ENCODE data around the gene COL9A2. TPM values are rescaled to one million over a fixed set of nuclear protein-coding genes. Genes with fewer than 3 reads are reported as not detected.
A peak's percentile ranks its signal among the peaks of the same experiment; 100 is the strongest.

The COL9A2 gene
- total RNA-seq, 1 experiment from 2014 or later: 13.5 TPM

DNA sequence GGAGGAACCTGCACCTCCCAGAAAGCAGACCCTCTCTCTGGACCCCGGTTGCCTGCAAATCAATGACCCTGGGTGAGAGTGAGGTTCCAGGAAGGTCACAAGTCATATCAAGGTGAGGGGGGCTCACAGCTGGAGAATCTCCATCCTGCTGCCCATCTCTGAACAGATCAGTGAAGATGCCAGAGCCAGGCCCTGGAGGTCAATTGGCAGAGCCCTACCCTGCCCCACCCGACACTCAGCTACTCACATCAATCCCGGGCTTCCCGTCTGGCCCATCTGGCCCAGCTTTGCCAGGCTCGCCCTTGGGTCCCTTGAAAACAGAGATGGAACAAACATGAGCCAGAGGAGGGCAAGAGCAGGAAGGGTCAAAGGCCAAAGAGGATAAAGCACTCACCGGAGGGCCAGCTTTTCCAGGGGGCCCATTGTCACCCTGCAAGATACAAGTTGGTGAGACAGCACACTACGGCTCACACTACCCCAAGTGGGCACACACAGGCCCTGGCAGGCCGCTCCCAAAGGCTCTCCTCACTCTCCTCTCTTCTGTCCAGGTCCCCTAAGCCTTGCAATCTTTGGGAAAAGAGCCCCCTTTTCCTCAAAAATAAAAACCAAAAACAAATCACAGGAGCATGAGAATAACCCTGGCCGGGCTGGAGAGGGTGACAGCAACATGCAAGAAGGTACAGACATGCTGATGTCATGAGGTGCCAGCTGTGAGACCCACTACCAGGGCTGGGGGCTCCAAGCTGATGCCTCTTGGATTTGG, 2.9 kb downstream of the COL9A2 start:
- no peaks in the 10 kb centered on the region for H4K20me1 ChIP-seq (ENCODE audit: insufficient read depth)
- H2AFZ ChIP-seq: no peak overlapping the region
- intact Hi-C loops (cut with micrococcal nuclease; ENCODE audit: unreplicated experiment): no loop called here
- no TSS peak for BruUV-seq (replicated peaks)
- DNase-seq: no peak
- H3K79me2 ChIP-seq (ENCODE audit: low read depth): no peaks in the 10 kb centered on the region
- CTCF ChIA-PET: interaction anchor here (0.8 kb wide), 1 partner anchor 52 kb away, joined by 3 read pairs; no protein-coding TSS in a partner anchor
- POLR2A ChIA-PET (ENCODE audit: unreplicated experiment): interaction anchor here (0.6 kb wide), 1 partner anchor 228 kb away, joined by 7 read pairs; no protein-coding TSS in a partner anchor
- peaks cover 4% of the 10 kb centered on the region; the same call in 1 of the 2 replicates for H3F3A ChIP-seq (ENCODE audit: insufficient read depth, low read depth)
- peaks cover 14% of the 10 kb centered on the region for H3K4me1 ChIP-seq (replicated peaks; ENCODE audit: insufficient read depth)
- no peak overlapping the region for H3K4me2 ChIP-seq
- H3K4me3 ChIP-seq: no peak overlapping the region
- no peak overlapping the region for H3K27ac ChIP-seq
- no peaks in the 10 kb centered on the region for H3K9me3 ChIP-seq (ENCODE audit: insufficient read depth, low read depth)
- H3K27me3 ChIP-seq (ENCODE audit: insufficient read depth, low read depth): peaks cover 16% of the 10 kb centered on the region
- TF ChIP-seq EZH2 (IDR thresholded peaks at IDR 0.05; ENCODE audit: low read depth): no peak
- no peaks in the 10 kb centered on the region for H3K36me3 ChIP-seq (ENCODE audit: low read depth)
- no peaks in the 10 kb centered on the region for H3K9me2 ChIP-seq (ENCODE audit: insufficient read depth)

DNA sequence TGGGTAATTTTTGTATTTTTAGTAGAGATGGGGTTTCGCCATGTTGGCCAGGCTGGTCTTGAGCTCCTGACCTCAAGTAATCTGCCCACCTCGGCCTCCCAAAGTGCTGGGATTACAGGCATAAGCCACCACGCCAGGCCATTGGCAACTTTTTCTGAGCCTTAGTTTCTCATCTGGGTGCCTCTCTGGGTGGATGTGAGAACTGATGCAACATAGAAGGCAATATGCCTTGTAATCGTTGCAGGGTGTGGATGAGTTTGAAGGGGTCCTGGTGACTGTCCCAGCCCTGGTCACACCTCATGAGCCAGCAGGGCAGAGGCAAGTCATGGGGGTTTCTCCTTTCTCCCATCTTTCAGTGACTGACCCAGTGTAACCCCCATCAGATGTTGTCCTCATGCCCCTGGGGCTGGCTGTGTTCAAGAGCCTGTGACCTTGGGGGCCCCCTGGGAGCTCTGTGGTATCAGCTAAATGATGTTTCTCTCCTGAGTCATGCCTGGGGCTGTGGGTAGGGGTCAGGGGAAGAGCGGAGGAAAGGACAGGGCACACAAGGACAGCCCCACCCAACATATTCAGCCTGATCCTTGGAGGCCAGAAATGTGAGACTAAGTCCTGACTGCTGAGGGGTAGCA, 3.6 kb downstream of the COL9A2 start:
- Histone ChIP-seq H2AFZ (no peak overlapping the region), H4K20me1 (ENCODE audit: insufficient read depth) (no peaks in the 10 kb centered on the region), H3K79me2 (ENCODE audit: low read depth) (no peaks in the 10 kb centered on the region), H3K9me2 (ENCODE audit: insufficient read depth) (no peaks in the 10 kb centered on the region), H3K4me2 (no peak overlapping the region), H3F3A (ENCODE audit: insufficient read depth, low read depth) (peaks cover under 1% of the 10 kb centered on the region; the same call in 1 of the 2 replicates), H3K9me3 (ENCODE audit: insufficient read depth, low read depth) (no peaks in the 10 kb centered on the region), H3K4me3 (no peak overlapping the region), H3K27ac (no peak overlapping the region), H3K4me1 (replicated peaks; ENCODE audit: insufficient read depth) (peaks cover 14% of the 10 kb centered on the region), H3K27me3 (ENCODE audit: insufficient read depth, low read depth) (peaks cover 16% of the 10 kb centered on the region), H3K36me3 (ENCODE audit: low read depth) (no peaks in the 10 kb centered on the region)
- no TSS peak for BruUV-seq (replicated peaks)
- no peak for TF ChIP-seq EZH2 (IDR thresholded peaks at IDR 0.05; ENCODE audit: low read depth)
- TF ChIP-seq, protein P1, sequence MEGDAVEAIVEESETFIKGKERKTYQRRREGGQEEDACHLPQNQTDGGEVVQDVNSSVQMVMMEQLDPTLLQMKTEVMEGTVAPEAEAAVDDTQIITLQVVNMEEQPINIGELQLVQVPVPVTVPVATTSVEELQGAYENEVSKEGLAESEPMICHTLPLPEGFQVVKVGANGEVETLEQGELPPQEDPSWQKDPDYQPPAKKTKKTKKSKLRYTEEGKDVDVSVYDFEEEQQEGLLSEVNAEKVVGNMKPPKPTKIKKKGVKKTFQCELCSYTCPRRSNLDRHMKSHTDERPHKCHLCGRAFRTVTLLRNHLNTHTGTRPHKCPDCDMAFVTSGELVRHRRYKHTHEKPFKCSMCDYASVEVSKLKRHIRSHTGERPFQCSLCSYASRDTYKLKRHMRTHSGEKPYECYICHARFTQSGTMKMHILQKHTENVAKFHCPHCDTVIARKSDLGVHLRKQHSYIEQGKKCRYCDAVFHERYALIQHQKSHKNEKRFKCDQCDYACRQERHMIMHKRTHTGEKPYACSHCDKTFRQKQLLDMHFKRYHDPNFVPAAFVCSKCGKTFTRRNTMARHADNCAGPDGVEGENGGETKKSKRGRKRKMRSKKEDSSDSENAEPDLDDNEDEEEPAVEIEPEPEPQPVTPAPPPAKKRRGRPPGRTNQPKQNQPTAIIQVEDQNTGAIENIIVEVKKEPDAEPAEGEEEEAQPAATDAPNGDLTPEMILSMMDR (conservative IDR thresholded peaks at IDR 0.05): no peak
- no peak for DNase-seq
- intact Hi-C loops (cut with micrococcal nuclease; ENCODE audit: unreplicated experiment): no loop called here
- CTCF ChIA-PET: interaction anchor here (0.6 to 0.7 kb wide), 2 partner anchors 140 to 168 kb away, joined by 3 to 5 read pairs; no protein-coding TSS in a partner anchor
- POLR2A ChIA-PET (ENCODE audit: unreplicated experiment): interaction anchor here (0.6 kb wide), 1 partner anchor 229 kb away, joined by 7 read pairs; no protein-coding TSS in a partner anchor

DNA sequence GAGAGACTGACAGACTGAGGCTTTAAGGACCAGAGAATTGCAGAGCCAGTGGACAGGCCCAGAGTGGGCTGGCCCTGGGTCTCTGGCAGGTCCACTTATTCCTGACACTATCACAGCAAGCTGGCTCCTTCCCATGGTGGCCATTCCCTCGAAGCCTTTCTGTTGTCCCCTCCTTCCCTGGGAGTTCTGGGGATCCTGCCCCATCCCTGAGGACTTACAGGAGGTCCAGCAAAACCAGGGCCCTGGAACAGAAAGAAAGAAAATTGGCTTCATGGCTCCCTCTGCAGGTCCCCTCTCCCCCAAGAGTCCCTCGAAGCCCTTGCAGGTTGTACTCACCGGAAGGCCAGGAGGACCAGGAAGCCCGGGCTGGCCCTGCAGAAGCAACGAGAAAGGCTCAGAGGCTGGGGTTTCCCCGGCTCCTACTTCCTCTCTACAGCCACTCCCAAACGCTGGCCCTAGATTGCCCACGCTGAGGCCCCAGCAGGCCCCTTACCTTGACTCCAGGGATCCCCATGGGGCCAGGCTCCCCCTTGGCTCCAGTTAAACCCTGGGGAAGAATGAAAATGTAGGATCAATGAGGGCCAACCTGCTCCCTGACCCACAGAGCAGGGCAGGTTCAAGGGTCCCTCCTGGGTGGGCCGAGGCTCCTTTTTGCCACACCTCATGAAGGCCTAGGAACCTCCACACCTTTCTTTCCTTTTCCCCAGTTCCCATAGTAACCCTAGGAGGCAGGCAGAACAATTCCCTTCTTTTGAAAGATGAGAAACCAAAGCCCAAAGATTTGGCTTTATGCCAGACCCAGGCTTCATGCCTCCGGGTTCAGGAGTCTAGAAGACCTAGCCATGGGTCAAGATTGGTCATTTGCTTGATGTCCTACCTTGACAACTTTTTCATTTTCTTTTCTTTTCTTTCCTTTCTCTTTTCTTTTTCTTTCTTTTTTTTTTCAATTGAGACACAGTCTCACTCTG, 4.6 kb downstream of the COL9A2 start:
- intact Hi-C loops (cut with micrococcal nuclease; ENCODE audit: unreplicated experiment): loop anchor here (1.0 kb wide), 1 partner anchor 151 kb away; the partner anchor contains the start of gene RLF
- H4K20me1 ChIP-seq (ENCODE audit: insufficient read depth): no peaks in the 10 kb centered on the region
- H2AFZ ChIP-seq: no peak overlapping the region
- no peaks in the 10 kb centered on the region for H3K9me2 ChIP-seq (ENCODE audit: insufficient read depth)
- peaks cover 14% of the 10 kb centered on the region for H3K4me1 ChIP-seq (replicated peaks; ENCODE audit: insufficient read depth)
- BruUV-seq (replicated peaks): no TSS peak
- H3K36me3 ChIP-seq (ENCODE audit: low read depth): no peaks in the 10 kb centered on the region
- H3K79me2 ChIP-seq (ENCODE audit: low read depth): no peaks in the 10 kb centered on the region
- DNase-seq: peak; percentile 25 to 45
- no peaks in the 10 kb centered on the region for H3K9me3 ChIP-seq (ENCODE audit: insufficient read depth, low read depth)
- CTCF ChIA-PET: interaction anchor here (0.7 kb wide), 1 partner anchor 167 kb away, joined by 3 read pairs; no protein-coding TSS in a partner anchor
- no peak overlapping the region for H3K27ac ChIP-seq
- H3F3A ChIP-seq (ENCODE audit: insufficient read depth, low read depth): no peaks in the 10 kb centered on the region
- POLR2A ChIA-PET (ENCODE audit: unreplicated experiment): no interaction called here
- no peak for TF ChIP-seq EZH2 (IDR thresholded peaks at IDR 0.05; ENCODE audit: low read depth)
- TF ChIP-seq, protein P1 (conservative IDR thresholded peaks at IDR 0.05): no peak
- H3K4me3 ChIP-seq: no peak overlapping the region
- peaks cover 16% of the 10 kb centered on the region for H3K27me3 ChIP-seq (ENCODE audit: insufficient read depth, low read depth)
- no peak overlapping the region for H3K4me2 ChIP-seq

Data from PC-9 (cell line).